T1000 (cell line): Measurements from ENCODE around the gene ATP2A3.

Experiments
- DNase-seq: peaks from one replicate; lab custom pipeline; 2025; ENCODE audit warnings: mixed read lengths; lab: John Stamatoyannopoulos, UW

ATP2A3 gene

DNA sequence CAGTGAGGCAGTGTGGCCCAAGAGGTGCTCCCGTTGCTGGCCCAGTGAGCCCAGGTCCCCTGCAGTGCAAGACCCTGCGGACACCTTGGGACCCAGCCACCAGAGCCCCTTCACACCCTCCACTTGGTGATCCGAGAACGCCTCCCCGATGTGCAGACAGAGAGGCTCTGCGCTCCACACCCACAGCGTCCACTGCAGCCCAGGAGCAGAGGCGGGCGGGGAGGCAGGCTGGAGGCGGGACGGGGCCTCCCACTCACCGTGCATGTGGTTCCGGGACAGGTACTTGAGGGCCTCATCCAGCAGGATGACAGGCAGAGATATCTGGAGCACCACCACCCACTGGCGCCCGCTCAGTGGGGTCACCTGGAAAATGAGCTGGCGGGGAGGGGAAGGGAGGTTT is 35.8 kb downstream of the ATP2A3 start:
- no peak for DNase-seq

DNA sequence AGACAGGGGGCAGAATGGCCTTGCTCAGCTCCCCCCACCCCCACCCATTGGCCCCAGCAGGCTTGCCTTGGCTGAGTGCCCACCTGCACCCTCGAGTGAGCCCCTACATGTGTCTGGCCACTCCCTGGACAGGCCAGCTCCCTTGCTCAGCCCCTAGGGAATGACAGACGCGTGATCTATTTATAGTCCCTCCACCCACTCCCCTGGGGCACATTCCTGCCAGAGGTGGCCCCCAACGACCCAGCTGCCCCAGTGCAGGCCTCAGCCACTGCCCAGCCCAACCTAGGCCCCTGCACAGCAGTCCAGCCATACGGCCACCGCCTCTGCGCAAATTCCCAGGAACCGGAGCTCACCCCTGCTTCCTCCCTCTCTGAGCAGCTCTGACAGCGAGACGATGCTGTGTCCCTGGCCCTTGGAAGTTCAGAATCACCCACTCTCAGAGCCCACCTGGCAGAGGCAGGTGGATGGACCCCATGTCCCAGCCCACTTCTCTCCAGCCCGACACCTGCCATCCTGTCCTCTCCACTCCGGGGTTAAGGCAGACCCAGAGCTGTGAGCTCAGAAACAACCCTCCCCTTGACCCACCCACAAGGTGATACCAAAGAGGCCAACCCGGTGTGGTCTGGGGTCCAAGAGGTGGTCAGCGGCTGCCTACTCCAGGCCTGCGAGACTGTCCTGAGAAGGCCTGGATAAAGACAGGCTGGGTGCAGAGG is 36.5 kb downstream of the ATP2A3 start:
- DNase-seq: no peak

DNA sequence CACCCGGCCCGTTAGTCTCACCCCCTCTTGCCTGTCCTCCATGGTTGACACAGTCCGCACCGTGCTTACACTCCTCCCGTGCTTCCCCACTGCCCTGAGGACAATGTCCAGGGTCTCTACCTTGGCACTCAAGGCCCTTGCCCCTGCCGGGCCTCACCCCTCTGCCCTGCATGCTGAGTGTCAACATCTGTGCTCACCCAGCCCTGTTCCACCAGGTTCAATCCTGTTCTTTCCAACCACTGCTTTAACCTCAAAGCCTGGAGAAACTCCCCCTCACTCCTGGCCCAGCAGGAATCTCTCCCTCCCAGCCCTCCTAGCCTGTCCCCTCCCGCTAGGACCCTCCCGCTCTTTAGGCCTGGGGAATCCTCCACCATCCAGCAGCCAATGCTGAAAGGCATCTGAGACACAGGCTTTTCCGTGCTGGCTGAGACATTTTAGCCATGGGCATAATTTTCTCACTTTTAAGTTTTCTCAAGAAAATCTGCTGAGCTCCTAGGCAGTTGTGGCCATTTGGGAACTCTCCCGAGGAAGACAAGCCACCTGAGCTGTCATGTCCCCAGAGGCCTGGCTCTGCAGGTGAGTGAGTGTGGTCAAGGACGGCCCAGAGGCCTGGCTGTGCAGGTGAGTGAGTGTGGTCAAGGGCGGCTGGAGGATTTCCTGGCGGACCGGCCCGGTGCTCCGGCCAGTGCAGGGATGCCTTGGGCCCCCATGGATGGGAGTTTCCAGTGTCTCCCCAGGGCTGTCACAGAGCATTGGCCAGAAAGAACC is 37.2 kb downstream of the ATP2A3 start:
- DNase-seq: no peak

DNA sequence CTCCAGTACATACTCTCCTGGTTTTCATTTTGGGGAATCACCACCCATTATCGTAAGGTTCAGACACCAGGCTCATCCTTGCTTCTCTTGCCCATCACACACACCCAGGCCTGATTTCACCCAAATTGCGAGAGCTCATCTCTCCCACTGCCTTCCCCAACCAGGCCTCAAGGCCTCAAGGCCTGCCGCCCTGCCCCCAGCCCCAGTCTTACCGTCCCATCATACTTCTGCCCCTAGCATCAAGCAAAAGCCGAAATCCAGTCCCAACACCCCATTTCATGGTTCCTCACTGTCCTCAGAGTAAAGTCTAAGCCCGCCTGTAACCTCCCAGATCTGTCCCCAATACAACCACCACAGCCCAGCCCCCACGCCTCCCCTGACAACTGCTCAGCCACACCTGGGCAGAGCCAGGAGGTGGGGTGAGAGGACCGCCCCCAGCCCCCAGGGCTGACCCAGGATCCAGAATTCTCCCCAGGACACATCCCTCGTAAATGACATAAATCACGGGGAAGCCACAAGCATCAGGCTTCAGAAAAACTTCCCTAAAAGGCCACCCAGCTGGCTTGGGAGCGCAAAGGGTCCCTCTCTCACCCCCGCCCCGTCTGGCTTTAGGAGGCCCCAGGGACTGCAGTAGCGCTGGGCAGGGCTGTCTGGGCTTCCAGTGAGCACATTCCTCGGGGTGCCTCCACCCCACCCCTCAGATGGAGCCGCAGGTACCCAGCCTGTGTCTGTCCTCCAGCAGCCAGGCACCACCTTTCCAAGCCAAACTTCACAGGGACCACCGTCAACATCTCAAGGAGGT is 38.4 kb downstream of the ATP2A3 start:
- DNase-seq: no peak

DNA sequence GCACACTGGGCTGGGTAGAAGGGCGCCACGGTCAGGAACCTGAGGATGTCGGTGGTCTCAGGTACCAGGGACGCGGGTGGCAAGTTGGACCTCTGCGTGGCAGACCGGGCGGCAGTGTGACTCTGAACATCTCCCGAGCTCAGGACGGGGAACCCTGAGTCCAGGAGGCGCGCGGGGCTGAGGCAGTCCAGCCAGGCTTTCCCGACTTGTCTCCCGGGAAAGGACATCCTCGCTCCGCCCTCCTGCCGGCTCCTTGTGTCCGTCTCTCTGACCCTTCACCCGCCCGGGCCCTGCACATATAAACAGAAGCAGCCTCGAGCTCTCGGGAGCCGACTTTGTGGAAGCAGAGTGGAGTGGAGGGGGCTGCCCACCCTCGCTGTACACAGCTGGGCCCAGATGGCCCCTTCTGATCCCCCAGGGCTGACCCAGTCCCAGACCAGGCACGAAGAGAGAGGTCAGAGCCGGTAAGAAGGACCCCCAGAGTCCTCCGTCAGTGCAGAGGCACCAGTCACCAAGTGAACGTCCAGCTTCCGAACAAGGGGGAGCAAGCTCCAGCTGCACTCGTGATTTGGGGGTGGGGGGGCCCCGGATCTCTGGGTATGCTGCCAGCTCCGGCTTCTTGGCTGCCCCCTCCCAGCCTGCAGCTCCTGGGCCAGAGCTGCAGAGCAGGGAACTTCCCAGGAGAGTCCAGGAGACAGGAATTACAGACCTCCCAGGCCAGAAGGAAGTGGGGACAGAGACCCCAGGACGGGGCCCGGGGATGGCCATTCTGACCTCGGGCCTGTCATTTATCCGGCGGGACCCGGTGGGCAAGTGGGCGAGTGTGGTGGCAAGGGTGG is 39.5 kb downstream of the ATP2A3 start:
- DNase-seq: no peak

DNA sequence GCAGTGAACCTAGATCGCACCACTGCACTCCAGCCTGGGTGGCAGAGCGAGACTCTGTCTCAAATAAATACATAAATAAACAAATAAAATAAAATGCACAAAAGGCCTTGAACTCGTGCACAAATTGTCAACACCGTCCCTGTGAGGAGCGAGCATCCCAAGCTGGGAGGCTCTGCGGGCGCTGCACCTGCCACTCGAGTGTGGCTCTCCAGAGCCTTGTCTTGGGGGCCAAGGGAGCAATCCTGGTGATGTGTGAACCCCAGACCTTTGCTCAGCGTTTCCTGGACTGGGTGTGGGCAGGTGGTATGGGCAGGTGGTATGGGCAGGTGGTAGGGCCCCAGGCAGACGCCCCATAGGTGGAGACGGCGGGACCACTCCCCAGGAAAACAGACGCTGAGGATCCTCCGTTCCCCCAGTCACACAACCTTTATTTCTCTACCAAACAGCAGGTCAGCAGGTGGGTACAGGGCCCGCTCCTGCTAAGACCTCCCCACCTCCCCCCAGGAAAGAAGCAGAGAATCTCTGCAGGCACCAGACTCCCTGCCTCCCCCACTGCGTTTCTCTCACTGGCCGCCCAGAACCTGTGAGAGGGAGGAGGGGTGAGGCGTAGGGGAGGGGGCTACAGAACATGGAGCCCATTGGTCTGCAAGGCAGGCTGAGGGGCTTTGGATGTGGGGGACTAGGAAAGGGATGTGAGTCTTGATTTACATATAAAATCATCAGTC is 40.6 kb downstream of the ATP2A3 start:
- DNase-seq: no peak

DNA sequence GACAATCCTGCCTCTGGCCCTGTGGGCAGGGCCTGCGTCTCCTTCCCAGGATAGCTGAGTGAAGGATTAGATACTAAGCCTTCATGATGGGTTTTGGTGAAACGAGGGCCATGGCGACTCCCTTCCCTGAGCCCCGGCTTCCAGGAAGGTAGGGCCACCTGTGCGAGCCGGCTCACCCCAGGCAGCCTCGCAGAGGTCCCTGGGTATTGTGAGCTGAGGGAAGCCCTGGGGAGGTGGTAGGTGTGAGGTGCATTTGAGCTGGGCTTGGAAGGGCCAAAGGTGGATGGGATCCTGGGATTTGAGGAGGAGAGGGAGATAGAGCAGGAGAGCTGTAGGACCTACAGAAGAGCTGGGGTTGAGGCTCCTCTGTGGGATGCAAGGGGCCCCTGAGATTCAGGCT is 41.5 kb downstream of the ATP2A3 start:
- DNase-seq: no peak

DNA sequence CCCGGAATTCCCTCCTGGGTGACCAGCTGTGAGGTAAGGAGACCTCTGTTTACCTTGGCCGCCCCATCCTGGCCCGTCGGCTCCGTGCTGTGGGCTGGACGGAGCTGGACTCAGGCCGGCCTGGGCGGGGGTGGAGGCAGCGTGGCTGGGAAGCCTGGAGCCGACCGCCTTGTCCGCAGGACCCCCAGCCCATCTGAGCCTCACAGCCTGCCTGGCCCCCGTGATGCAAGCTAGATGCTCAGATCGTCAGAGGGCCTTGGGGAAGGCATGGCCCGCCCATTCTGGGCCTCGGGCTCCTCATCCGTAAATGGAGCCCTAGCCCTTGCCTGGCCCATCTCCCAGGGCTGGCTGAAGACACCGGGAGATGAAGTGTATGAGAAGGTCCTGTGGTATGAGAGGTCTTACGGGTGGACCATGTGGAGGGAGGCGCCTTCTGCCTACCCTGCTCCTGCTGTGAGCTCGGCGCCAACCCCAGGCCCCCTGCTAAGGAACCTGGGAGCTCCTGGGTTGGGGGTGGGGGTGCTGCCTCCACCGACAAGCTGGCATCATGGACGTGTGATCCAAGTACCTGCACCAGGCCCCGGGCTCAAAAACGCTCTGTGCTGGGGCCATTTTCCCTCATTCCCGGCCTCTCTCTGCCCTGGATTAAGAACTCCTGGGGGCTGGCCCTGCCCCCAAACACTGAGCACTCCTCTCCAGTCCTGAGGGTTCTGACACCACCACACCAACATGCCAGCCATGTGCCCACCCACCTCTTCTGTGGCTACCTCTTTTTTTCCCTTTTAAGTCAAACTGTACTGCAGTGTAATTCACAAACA is 42.5 kb downstream of the ATP2A3 start:
- no peak for DNase-seq

DNA sequence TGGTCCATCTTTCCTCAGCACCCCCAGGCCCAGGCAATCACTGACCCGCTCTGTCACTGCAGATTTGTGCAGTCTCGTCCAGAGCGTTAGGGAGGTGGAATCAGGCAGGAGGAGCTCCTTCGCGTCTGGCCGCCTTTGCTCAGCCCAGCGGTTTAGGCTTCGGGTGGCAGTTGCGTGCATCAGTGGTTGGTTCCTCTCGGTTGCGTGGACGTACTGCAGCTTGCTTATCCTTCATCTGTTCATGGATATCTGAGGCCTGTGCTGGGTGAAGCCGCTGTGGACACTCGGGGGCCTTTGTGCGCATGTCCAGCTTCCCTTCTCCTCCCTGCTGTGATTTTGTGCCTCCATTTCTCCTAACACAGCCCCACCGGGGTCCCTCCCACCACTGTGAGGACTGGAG is 43.2 kb downstream of the ATP2A3 start:
- no peak for DNase-seq

DNA sequence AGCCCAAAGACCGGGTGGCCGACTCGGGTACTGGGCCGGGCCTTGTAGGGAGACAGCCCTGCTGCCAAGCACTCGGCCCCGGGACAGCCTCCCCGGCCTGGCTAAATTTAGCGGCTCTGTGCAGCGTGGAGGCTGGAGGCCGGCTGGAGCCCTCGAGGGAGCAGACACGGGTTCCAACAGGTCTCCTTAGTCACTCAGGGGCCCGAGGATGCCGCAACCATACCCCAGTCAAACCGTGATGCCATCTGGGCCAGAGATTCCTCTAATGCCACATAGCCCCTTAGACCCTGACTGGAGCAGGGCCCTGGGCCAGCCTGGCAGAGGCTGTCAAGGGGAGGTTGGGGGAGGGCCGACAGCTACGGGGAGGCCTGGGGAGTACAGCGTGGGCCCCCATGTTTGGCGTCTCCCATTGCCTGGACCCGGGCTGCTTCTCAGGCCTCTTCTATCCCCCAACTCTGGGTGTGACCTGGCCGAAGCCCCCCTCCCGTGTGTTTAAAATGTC is 45.1 kb downstream of the ATP2A3 start:
- DNase-seq: no peak

DNA sequence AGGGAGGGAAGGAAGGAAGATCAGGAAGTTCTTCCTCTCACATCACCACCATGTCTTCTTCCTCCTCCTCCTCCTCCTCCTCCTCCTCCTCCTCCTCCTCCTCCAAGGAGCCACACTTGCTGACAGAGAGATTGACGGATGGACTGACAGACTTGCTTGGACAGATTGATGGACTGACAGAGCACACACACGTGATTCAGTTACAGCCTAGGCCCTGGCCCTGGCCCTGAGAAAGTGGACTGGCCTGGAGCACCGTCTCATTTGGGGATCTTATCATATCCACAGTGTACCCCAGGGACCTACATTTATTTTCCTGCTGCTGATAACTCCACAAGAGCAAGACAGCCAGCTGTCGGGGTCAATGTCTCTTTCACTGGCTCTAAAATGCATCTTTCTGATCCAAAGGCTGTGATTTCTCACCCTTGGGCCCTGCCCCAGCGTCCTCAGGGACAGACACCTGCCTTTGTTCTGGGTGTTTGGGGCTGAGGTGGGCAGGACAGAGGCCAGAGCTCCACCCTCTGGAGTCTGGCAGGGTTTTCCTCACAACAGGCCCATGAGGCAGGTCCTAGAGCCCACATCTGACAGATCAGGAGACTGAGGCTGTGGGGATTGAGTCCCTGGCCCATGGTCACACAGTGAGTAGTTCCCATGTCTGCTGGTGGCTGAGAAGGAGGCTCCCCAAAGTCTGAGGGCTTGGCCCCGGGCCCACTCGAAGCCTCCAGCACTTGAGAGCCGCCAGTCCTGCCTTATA is 45.7 kb downstream of the ATP2A3 start:
- no peak for DNase-seq

DNA sequence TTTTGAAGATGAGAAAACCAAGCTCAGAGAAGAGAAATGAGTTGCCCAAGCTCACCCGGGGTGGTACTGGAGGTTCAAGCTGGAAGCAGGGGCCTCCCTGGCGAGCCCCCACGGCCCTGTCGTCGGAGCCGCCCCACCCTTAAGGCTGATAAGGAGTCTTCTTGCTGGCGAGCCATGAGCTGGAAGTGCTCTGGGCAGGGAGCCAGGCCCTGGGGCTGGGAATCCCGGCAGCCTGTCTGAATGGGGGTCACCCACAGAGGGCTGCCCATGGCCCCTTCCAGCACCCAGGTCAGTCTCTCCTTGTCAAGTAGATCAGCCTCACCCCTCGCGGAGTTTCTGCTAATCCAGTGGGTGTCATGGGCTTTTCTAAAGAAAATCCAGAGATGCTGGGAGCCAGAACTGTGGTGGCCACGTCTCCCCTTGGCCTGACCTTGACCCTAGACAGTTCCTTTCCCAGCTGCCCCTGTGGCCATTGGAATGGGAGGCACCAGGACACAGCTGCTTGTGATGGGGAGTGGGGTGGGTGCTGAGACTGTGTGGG is 46.8 kb downstream of the ATP2A3 start:
- peak; percentile 16 for DNase-seq

DNA sequence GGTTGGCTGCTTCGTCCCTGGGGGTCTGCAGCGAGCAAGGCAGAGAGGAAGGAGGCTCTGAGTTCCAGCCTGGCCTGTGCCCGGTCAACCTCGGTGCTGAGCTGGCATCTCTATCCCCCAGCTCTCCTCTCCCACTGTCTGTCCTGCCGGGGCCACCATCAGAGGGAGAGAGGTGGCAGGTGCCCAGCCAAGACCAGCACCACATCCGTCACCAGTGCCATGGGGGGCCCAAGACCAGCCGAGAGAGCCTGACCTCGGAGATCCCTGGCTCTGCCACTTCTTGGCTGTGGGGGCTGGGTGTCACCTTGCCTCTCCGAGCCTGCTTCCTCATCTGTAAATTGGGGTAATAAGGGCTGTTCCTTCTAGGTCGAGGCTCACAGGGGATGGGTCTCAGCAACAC is 47.4 kb downstream of the ATP2A3 start:
- DNase-seq: no peak

DNA sequence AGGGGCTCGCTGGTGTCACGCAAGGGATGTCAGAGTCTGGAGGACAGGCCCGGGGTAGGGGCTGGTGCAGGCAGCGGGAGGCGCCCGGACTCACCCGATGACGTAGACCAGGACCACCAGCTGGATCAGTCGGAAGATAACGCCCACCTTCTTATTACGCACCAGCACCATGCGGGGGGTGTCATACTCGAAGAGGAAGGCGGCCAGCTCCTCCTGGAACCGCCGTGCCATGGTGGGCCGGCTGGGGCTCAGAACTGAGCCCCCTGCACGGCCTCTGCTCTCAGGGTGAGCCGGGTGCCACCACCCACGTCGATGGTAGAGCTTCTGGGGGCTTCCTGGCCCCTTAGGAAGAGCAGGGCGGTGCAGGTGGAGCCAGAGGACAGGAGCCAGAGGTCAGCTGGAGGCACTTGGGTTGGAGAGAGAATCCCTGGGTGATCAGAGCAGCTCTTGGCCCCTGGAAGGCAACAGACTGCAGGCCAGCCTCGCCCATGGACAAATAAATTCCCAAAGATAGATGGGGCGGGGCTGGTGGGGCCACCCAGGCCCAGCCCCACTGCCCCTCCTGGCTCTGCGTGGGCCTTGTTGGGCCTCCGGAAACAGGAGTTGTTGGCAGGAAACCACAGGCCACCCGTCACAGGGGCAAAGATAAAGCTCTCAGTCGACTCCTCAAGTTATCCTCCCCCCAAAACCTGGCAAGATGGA is 48.1 kb downstream of the ATP2A3 start, which contains the start of gene P2RX1:
Gene P2RX1, minus strand, starts transcription at position 471 of the 702 bp plus-strand sequence. Its CDS starts 240 bp downstream, at position 231.
- no peak for DNase-seq

DNA sequence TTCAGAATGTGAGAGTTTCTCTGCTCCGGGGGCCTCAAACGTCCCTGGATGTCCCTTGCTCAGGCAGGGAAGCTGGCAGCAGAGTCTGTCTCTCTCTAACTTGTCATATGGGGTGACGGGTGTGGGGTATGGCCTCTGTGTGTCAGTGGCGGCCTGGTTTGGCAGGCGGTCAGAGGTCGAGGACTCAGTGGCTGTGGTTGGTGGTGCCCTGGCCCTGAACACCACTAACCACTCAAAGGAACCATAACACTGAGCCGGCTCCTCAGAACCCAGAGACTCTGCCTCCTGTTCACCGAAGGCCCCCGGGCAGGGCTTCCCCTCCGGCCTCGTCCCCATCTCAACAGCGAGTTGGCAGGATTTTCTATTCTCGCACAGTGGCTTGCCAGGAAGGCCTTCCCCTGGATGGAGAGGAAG is 48.6 kb downstream of the ATP2A3 start:
- no peak for DNase-seq

DNA sequence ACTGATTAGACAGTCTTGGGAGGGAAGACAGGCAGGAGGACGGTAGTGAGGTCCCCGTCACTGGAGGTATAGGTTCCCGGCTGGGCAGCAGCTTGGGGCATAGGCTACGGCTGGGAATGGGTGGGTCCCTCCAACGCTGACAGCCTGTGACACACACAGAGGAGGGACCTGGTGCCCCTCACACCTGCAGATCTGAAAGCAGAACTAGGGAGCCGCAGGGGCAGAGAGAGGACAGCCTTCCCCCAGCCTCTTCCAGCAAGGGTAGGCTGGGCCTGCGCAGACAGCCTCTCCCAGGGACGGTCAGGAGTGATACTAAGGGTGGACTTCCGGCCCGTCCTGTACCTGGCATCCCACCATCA is 49.9 kb downstream of the ATP2A3 start:
- DNase-seq: no peak

DNA sequence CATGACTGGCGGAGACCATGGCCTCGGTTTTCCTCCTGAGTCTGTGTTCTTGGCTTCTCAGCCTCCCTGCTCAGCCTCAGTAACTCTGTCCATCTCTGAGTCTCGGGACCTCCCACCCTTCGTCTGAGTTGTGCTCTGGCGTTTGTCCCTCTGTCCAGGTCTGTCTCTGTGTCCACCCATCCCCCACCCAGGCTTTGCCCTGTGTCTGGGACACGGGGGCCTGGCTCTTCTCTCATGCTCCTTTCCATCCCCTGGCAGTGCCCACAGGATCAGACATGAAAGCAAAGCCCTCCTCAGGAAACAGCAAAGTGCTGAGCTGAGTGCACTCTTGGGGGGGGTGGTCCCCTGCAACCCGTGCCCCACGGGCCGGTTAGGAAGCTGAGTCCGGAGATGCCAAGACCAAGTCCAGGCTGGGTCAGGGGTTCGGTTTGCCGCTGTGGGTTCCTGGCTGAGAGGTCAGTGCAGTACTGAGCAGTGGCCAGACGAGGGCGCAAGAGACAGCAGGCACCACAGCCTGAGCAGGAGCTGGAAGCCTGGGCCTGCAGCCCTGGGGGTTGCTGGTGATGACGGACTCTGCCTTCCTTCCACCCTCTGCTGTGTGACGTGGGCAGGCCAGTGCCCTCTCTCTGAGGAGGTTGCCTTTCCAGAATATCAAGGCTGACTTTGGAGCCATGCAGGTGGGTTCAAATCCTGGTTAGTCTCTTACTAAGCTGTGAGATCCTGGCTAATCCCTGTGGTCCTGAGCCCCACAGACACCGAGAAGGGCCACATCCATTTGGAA is 50.5 kb downstream of the ATP2A3 start:
- peak; percentile 62 for DNase-seq

DNA sequence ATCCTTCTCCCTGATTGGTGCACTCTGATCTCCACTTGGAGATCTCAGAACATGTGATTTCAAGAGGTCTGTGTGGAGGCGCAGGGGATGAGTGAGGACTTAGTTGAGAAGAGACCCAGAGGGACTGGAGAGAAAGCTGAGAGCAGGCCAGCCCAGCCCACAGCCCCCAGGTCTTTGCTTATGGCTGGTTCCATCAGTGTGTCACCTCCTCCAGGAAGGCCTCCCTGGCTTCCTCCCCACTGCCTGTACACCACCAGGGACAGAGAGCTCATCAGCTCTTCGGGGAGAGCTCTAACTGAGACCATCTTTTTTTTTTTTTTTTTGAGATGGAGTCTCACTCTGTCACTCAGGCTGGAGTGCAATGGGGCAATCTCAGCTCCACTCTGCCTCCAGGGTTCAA is 51.4 kb downstream of the ATP2A3 start:
- no peak for DNase-seq
